ENCODE results near the gene ALG12. TPM values are rescaled to one million over a fixed set of nuclear protein-coding genes. Genes with fewer than 3 reads are reported as not detected.

Gene ALG12
- total and polyA plus RNA-seq, 2 of the 13 experiments (the other 11 are each of a cell fraction or from before 2014, with no cell fraction given) = 7.8 to 15.8 TPM

DNA sequence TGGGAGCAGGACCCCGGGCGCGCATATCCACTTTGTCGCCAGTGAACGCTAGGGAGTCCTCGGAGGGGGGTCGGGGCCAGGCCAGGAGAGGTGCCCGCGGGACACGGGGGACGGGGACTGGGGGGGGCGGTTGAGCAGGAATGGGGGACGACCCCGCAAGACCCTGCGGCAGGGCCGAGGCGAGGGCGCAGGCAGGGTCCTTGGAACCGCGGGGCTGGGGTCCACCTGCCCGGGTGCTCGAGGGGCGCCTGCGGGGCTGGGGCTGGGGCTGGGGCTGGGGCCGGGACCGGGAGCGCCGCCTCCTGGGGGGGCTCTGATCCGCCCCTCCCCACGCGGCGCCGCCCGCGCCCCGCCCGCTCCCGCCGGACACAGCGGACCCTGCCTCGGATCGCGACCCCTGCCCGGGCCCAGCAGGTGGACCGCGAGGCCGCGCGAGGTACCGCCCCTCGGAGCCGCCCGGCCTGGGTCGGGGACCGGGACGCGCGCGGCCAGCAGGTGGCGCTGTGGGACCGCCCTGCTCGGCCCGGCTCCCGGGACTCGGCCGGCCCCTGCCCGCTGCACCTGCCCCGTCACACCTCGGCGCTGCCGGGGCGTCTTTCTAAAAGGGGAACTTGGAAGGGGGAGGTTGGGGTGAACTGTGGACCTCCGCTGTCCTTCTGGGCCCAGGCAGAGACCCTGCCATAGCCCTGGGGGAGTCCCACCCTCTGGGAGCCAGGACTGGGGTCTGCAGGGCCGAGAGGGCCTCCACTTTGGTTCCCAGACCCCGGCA, 11.2 kb upstream of the ALG12 start (continued):
- TF ChIP-seq, protein P1, sequence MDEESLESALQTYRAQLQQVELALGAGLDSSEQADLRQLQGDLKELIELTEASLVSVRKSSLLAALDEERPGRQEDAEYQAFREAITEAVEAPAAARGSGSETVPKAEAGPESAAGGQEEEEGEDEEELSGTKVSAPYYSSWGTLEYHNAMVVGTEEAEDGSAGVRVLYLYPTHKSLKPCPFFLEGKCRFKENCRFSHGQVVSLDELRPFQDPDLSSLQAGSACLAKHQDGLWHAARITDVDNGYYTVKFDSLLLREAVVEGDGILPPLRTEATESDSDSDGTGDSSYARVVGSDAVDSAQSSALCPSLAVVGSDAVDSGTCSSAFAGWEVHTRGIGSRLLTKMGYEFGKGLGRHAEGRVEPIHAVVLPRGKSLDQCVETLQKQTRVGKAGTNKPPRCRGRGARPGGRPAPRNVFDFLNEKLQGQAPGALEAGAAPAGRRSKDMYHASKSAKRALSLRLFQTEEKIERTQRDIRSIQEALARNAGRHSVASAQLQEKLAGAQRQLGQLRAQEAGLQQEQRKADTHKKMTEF (CRISPR knock-in tag; IDR thresholded peaks at IDR 0.05) = no peak
- TF ChIP-seq SIN3A (IDR thresholded peaks at IDR 0.05; ENCODE audit: borderline replicate concordance, low read depth, low read length) = no peak
- TF ChIP-seq, protein P2, sequence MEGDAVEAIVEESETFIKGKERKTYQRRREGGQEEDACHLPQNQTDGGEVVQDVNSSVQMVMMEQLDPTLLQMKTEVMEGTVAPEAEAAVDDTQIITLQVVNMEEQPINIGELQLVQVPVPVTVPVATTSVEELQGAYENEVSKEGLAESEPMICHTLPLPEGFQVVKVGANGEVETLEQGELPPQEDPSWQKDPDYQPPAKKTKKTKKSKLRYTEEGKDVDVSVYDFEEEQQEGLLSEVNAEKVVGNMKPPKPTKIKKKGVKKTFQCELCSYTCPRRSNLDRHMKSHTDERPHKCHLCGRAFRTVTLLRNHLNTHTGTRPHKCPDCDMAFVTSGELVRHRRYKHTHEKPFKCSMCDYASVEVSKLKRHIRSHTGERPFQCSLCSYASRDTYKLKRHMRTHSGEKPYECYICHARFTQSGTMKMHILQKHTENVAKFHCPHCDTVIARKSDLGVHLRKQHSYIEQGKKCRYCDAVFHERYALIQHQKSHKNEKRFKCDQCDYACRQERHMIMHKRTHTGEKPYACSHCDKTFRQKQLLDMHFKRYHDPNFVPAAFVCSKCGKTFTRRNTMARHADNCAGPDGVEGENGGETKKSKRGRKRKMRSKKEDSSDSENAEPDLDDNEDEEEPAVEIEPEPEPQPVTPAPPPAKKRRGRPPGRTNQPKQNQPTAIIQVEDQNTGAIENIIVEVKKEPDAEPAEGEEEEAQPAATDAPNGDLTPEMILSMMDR (CRISPR knock-in tag; IDR thresholded peaks at IDR 0.05) = peak; percentile 70; the same call in 1 of the 2 replicates
- TF ChIP-seq ZFX (CRISPR knock-in tag; IDR thresholded peaks at IDR 0.05; ENCODE audit: low read depth) = peak; percentile 21; the same call in 1 of the 2 replicates
- peak; percentile 26; the same call in 1 of the 2 replicates for TF ChIP-seq BHLHE40 (IDR thresholded peaks at IDR 0.05; ENCODE audit: low read length)
- no peak for TF ChIP-seq ARHGAP35 (CRISPR knock-in tag; IDR thresholded peaks at IDR 0.05; ENCODE audit: borderline replicate concordance)
- TF ChIP-seq, protein P3, sequence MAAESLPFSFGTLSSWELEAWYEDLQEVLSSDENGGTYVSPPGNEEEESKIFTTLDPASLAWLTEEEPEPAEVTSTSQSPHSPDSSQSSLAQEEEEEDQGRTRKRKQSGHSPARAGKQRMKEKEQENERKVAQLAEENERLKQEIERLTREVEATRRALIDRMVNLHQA (CRISPR knock-in tag; IDR thresholded peaks at IDR 0.05) = no peak
- TF ChIP-seq CCDC6 (CRISPR knock-in tag; IDR thresholded peaks at IDR 0.05) = peak; percentile 30; the same call in 1 of the 2 replicates
- TF ChIP-seq, protein P4, sequence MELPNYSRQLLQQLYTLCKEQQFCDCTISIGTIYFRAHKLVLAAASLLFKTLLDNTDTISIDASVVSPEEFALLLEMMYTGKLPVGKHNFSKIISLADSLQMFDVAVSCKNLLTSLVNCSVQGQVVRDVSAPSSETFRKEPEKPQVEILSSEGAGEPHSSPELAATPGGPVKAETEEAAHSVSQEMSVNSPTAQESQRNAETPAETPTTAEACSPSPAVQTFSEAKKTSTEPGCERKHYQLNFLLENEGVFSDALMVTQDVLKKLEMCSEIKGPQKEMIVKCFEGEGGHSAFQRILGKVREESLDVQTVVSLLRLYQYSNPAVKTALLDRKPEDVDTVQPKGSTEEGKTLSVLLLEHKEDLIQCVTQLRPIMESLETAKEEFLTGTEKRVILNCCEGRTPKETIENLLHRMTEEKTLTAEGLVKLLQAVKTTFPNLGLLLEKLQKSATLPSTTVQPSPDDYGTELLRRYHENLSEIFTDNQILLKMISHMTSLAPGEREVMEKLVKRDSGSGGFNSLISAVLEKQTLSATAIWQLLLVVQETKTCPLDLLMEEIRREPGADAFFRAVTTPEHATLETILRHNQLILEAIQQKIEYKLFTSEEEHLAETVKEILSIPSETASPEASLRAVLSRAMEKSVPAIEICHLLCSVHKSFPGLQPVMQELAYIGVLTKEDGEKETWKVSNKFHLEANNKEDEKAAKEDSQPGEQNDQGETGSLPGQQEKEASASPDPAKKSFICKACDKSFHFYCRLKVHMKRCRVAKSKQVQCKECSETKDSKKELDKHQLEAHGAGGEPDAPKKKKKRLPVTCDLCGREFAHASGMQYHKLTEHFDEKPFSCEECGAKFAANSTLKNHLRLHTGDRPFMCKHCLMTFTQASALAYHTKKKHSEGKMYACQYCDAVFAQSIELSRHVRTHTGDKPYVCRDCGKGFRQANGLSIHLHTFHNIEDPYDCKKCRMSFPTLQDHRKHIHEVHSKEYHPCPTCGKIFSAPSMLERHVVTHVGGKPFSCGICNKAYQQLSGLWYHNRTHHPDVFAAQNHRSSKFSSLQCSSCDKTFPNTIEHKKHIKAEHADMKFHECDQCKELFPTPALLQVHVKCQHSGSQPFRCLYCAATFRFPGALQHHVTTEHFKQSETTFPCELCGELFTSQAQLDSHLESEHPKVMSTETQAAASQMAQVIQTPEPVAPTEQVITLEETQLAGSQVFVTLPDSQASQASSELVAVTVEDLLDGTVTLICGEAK (IDR thresholded peaks at IDR 0.05) = no peak
- TF ChIP-seq, protein P4 (CRISPR knock-in tag; IDR thresholded peaks at IDR 0.05) = 0 out of 2 replicates have a peak, but pooled peaks have one; percentile 18
- TF ChIP-seq ZNF563 (CRISPR knock-in tag; IDR thresholded peaks at IDR 0.05) = 0 out of 2 replicates have a peak, but pooled peaks have one; percentile 40
- no peak for TF ChIP-seq ZNF550 (CRISPR knock-in tag; IDR thresholded peaks at IDR 0.05; ENCODE audit: borderline replicate concordance)
- TF ChIP-seq STAG1 (CRISPR knock-in tag; IDR thresholded peaks at IDR 0.05) = peak; percentile 94
- no peak for TF ChIP-seq ZNF552 (CRISPR knock-in tag; IDR thresholded peaks at IDR 0.05; ENCODE audit: borderline replicate concordance)
